HG03060 (cell line): Measurements from ENCODE around the gene CDC14C.
"Not testable (repeated sequence)": the region's sequence is repeated elsewhere in the genome, so short reads cannot be mapped to it uniquely, and the experiment has no call there.

Source experiments
- ATAC-seq: cut with Tn5 transposase; IDR thresholded peaks from one replicate; pipeline ENCODE4 v1.9.1; 2021; ENCODE audit warnings: low read depth, moderate number of reproducible peaks; ENCODE audit not compliant: unreplicated experiment

CDC14C gene

GRCh38 chr7:48924433-48924832, at the start of gene CDC14C:
Gene CDC14C (plus strand): TSS chr7:48924547. CDS start chr7:48924673, 126 bp downstream.
- ATAC-seq: no peak

GRCh38 chr7:48875045-48875916, 49.1 kb upstream of the CDC14C start:
- ATAC-seq: no peak

- no peak for ATAC-seq
These were observed 48.3 kb upstream of the CDC14C start for GRCh38 chr7:48876087-48876486.

GRCh38 chr7:48880851-48881250, 43.5 kb upstream of the CDC14C start:
- no peak for ATAC-seq

- no peak for ATAC-seq
These were observed 36.8 kb upstream of the CDC14C start for GRCh38 chr7:48887500-48887899.

GRCh38 chr7:48894574-48894973, 29.8 kb upstream of the CDC14C start:
- no peak for ATAC-seq

- no peak for ATAC-seq
These were observed 24.4 kb upstream of the CDC14C start for GRCh38 chr7:48899932-48900331.

- ATAC-seq: no peak
These were observed 22.4 kb upstream of the CDC14C start for GRCh38 chr7:48901966-48902365.

GRCh38 chr7:48904975-48905374, 19.4 kb upstream of the CDC14C start:
- ATAC-seq: no peak

GRCh38 chr7:48905686-48906085, 18.7 kb upstream of the CDC14C start:
- not testable (repeated sequence) for ATAC-seq

GRCh38 chr7:48909887-48910286, 14.5 kb upstream of the CDC14C start:
- not testable (repeated sequence) for ATAC-seq

GRCh38 chr7:48931481-48931880, 7.1 kb downstream of the CDC14C start:
- ATAC-seq: no peak

GRCh38 chr7:48932126-48932910, 8.0 kb downstream of the CDC14C start:
- no peak for ATAC-seq

GRCh38 chr7:48933549-48934085, 9.3 kb downstream of the CDC14C start:
- no peak for ATAC-seq

GRCh38 chr7:48938539-48939295, 14.4 kb downstream of the CDC14C start:
- no peak for ATAC-seq

- ATAC-seq: no peak
These were observed 19.1 kb downstream of the CDC14C start for GRCh38 chr7:48943279-48943990.

GRCh38 chr7:48955916-48956315, 31.6 kb downstream of the CDC14C start:
- no peak for ATAC-seq

- ATAC-seq: no peak
These were observed 35.3 kb downstream of the CDC14C start for GRCh38 chr7:48959676-48960075.

GRCh38 chr7:48962821-48963505, 38.6 kb downstream of the CDC14C start:
- ATAC-seq: no peak
